Osteoblast (primary cell): Measurements from ENCODE around the gene TMEM139. TPM values are rescaled to one million over a fixed set of nuclear protein-coding genes. Genes with fewer than 3 reads are reported as not detected.
A peak's percentile ranks its signal among the peaks of the same experiment; 100 is the strongest.

Experiments
- DNase-seq: peaks from one replicate; pipeline ENCODE4 v3.0.0; 2011; ENCODE audit warnings: low spot score, mixed read lengths; ENCODE audit not compliant: insufficient read length; ENCODE audit errors: missing footprints
- H2AFZ ChIP-seq: 2 replicates; pipeline ENCODE4 v1.6.0; 2011; ENCODE audit warnings: mild to moderate bottlenecking, low read length
- H3K27ac ChIP-seq: 2 replicates; pipeline ENCODE4 v1.5.1; 2011; ENCODE audit warnings: mild to moderate bottlenecking, low read depth, low read length, moderate library complexity
- H3K27me3 ChIP-seq: 2 replicates; pipeline ENCODE4 v1.6.0; 2012; ENCODE audit warnings: mild to moderate bottlenecking, control low read depth, inconsistent platforms, low read length, moderate library complexity; ENCODE audit not compliant: insufficient read depth
- H3K36me3 ChIP-seq: 2 replicates; pipeline ENCODE4 v1.5.1; 2011; ENCODE audit warnings: mild to moderate bottlenecking, low read length, control low read depth, moderate library complexity; ENCODE audit not compliant: insufficient read depth
- H3K4me1 ChIP-seq: 2 replicates; pipeline ENCODE4 v1.5.1; 2011; ENCODE audit warnings: mild to moderate bottlenecking, low read length, control low read depth, moderate library complexity; ENCODE audit not compliant: insufficient read depth
- H3K4me2 ChIP-seq: 2 replicates; pipeline ENCODE4 v1.6.0; 2011; ENCODE audit warnings: mild to moderate bottlenecking, low read length; ENCODE audit not compliant: insufficient read depth
- H3K4me3 ChIP-seq: fragments of 200-600 bp; sonication (generic); 3 replicates; pipeline ENCODE4 v1.5.1; 2012; ENCODE audit warnings: mild to moderate bottlenecking, low read length, inconsistent platforms; ENCODE audit not compliant: insufficient read depth
- H3K79me2 ChIP-seq: 2 replicates; pipeline ENCODE4 v1.6.0; 2012; ENCODE audit warnings: mild to moderate bottlenecking, low read length, control low read depth, inconsistent platforms; ENCODE audit not compliant: insufficient read depth
- H3K9me3 ChIP-seq: 2 replicates; pipeline ENCODE4 v1.5.1; 2011; ENCODE audit warnings: low read depth, low read length, control low read depth
- H4K20me1 ChIP-seq: 2 replicates; pipeline ENCODE4 v1.6.0; 2012; ENCODE audit warnings: mild to moderate bottlenecking, low read length, control low read depth; ENCODE audit not compliant: insufficient read depth
- total RNA-seq: library from RNA; depleted of rRNA; stranded (reverse); fragments of >200 nt; gene quantifications from 2 replicates; pipeline ENCODE4 v1.2.3, GENCODE V29; 2012
- TF ChIP-seq, protein P1 (sequence below): IDR thresholded peaks from 2 replicates; pipeline ENCODE4 v1.5.1; 2011; ENCODE audit warnings: mild to moderate bottlenecking, low read depth, low read length, moderate library complexity; ENCODE audit errors: extremely low read depth

TMEM139 gene
- not detected in 2 replicates for total RNA-seq

DNA sequence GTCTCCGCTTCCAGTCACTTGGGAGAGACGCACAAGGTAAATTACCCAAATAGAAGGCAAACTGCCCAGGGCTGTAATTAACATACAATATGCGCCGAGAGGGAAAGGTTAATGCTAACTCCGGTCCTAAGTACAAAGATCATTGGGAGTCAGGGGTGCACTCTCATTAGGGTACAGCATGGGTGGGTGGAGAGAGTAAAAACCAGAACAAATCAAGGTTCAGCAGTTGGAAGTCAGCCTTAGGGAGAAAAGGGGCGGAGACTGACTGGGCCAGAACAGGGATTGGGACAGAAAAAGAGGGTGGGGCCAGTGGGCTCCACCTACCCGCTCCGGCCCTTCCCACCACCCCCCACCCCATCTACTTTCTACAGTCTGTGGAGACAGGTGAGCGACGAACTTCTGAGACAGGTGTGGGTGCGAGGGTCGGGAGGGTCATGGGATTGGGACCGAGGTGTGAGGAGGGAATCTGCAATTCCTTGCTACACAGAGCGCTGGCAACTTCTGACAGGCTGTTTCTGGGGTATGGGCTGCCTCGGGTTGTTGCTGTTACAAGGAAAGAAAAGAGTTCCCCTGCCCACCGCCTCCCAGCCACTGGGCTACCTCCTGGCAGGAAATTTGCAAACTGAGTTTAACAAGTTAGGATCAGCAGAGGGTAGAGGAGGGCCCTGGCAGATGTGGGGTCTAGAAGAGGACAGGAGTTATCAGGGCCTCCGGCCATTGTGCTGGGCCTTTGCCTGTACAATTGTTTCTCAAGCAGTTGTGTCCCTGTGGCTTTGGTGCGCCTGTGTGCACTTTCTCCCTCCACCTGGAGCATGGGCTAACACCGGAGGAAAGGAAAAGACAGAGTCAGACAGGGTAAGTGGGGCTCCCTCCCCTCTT lies at the start of gene TMEM139:
Gene TMEM139 (plus strand): TSS at position 368 of the 879 bp plus-strand sequence. CDS start 1,000 bp downstream, outside the sequence.
- TF ChIP-seq, protein P1, sequence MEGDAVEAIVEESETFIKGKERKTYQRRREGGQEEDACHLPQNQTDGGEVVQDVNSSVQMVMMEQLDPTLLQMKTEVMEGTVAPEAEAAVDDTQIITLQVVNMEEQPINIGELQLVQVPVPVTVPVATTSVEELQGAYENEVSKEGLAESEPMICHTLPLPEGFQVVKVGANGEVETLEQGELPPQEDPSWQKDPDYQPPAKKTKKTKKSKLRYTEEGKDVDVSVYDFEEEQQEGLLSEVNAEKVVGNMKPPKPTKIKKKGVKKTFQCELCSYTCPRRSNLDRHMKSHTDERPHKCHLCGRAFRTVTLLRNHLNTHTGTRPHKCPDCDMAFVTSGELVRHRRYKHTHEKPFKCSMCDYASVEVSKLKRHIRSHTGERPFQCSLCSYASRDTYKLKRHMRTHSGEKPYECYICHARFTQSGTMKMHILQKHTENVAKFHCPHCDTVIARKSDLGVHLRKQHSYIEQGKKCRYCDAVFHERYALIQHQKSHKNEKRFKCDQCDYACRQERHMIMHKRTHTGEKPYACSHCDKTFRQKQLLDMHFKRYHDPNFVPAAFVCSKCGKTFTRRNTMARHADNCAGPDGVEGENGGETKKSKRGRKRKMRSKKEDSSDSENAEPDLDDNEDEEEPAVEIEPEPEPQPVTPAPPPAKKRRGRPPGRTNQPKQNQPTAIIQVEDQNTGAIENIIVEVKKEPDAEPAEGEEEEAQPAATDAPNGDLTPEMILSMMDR = no peak
- Histone ChIP-seq H3K27ac (no peak within 1 kb of the TSS), H3K79me2 (peaks cover 16% of the 10 kb centered on the region), H3K36me3 (no peaks in the 10 kb centered on the region), H3K4me2 (no peak within 1 kb of the TSS), H3K4me1 (peaks cover 9% of the 10 kb centered on the region), H3K4me3 (no peak within 1 kb of the TSS), H2AFZ (peak within 1 kb of the TSS; percentile 5), H3K9me3 (no peaks in the 10 kb centered on the region), H4K20me1 (peaks cover 3% of the 10 kb centered on the region), H3K27me3 (no peaks in the 10 kb centered on the region)
- DNase-seq = no peak

DNA sequence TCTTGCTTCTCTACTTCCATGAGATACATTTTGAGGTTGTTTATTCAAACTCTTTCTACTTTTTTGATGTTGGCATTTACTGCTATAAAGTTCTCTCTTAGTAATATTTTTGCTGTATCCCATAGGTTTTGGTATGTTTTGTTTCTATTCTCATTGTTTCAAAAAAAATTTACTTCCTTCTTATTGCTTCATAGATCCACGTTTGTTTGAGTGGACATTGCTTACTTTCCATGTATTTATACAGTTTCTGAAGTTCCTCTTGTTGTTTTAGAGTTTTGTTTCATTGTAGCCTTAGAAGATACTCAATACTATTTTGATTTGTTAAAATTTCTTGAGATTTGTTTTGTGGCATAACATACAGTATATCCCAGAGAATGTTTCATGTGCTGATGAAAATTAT lies 49.2 kb upstream of the TMEM139 start:
- no peak overlapping the region for H3K27ac ChIP-seq
- H4K20me1 ChIP-seq = no peaks in the 10 kb centered on the region
- H3K4me3 ChIP-seq = no peak overlapping the region
- H3K27me3 ChIP-seq = no peaks in the 10 kb centered on the region
- H3K4me2 ChIP-seq = no peak overlapping the region
- no peaks in the 10 kb centered on the region for H3K79me2 ChIP-seq
- peaks cover 9% of the 10 kb centered on the region for H3K4me1 ChIP-seq
- DNase-seq = no peak
- TF ChIP-seq, protein P1 = no peak
- H3K36me3 ChIP-seq = no peaks in the 10 kb centered on the region
- peaks cover 6% of the 10 kb centered on the region for H3K9me3 ChIP-seq
- H2AFZ ChIP-seq = no peak overlapping the region

DNA sequence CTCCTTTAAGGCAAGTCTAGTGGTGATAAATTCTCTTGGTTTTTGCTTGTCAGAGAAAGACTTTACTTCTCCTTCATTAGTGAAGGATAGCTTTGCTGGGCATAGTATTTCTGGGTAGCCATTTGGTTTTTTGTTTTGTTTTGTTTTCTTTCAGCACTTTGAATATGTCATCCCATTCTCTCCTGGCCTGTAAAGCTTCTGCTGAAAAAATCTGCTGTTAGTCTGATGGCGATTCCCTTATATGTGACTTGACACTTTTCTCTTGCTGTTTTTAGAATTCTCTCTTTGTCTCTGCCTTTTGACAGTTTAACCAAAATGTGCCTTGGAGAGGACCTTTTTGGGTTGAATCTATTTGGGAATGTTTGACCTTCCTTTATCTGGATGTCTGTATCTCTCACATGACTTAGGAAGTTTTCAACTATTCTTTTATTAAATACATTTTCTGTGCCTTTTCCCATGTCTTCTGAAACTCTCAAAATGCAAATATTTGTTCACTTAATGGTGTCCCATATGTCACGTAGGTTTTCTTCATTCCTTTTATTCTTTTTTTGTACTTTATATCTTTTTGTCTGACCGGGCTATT lies 48.3 kb upstream of the TMEM139 start:
- TF ChIP-seq, protein P1 = no peak
- Histone ChIP-seq H3K27me3 (no peaks in the 10 kb centered on the region), H3K4me1 (peaks cover 14% of the 10 kb centered on the region), H3K36me3 (no peaks in the 10 kb centered on the region), H3K4me3 (no peak overlapping the region), H2AFZ (no peak overlapping the region), H3K4me2 (no peak overlapping the region), H3K27ac (no peak overlapping the region), H4K20me1 (no peaks in the 10 kb centered on the region), H3K9me3 (peaks cover 6% of the 10 kb centered on the region), H3K79me2 (no peaks in the 10 kb centered on the region)
- no peak for DNase-seq

DNA sequence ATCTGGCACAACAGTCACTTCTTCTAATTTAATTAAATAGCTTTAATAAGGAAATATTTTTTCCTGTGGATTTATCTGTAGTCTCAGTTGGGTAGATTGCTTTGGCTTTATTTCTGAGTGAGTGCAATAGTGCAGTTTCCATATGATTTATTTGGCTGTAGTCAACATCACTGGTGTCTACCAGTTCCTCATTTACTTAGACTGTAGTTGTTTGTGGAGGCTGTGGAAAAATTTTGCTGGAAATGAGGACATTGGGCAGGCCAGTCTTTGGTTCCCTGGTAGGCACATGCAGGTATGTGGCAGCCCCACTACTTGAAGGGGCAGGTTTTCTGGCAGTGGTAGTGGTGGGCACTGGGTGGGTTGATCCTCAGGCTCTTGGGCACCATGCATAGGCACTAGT lies 47.4 kb upstream of the TMEM139 start:
- no peak overlapping the region for H3K27ac ChIP-seq
- no peak overlapping the region for H3K4me3 ChIP-seq
- no peaks in the 10 kb centered on the region for H3K79me2 ChIP-seq
- DNase-seq = no peak
- TF ChIP-seq, protein P1 = no peak
- peaks cover 6% of the 10 kb centered on the region for H3K9me3 ChIP-seq
- no peaks in the 10 kb centered on the region for H4K20me1 ChIP-seq
- H3K27me3 ChIP-seq = no peaks in the 10 kb centered on the region
- H3K36me3 ChIP-seq = no peaks in the 10 kb centered on the region
- H2AFZ ChIP-seq = no peak overlapping the region
- peaks cover 14% of the 10 kb centered on the region for H3K4me1 ChIP-seq
- no peak overlapping the region for H3K4me2 ChIP-seq
